IgD-negative memory B cell (primary cell): ENCODE data around the gene MACF1. TPM values are rescaled to one million over a fixed set of nuclear protein-coding genes. Genes with fewer than 3 reads are reported as not detected.
A peak's percentile ranks its signal among the peaks of the same experiment; 100 is the strongest.
"Not testable (repeated sequence)": the region's sequence is repeated elsewhere in the genome, so short reads cannot be mapped to it uniquely, and the experiment has no call there.

Experiments used
- H3K27ac Mint-ChIP-seq, 3 donors: one replicate each; pipeline ENCODE4 v1.8.0; 2020 to 2022; ENCODE audit warnings: mild to moderate bottlenecking in 3 of 3, mixed read lengths in 3 of 3, moderate library complexity in 1 of 3
- H3K27me3 Mint-ChIP-seq: one replicate; pipeline ENCODE4 v1.8.0; 2021; ENCODE audit warnings: mixed read lengths
- H3K36me3 Mint-ChIP-seq: one replicate; pipeline ENCODE4 v1.8.0; 2020; ENCODE audit warnings: mild to moderate bottlenecking, mixed read lengths
- H3K4me1 Mint-ChIP-seq, 3 donors: one replicate each; pipeline ENCODE4 v1.8.0; 2020 to 2022; ENCODE audit warnings: mixed read lengths in 3 of 3, mild to moderate bottlenecking in 1 of 3
- H3K4me3 Mint-ChIP-seq, 4 donors: one replicate each; pipeline ENCODE4 v1.8.0; 2020 to 2022; ENCODE audit warnings: mild to moderate bottlenecking in 4 of 4, mixed read lengths in 4 of 4, moderate library complexity in 3 of 4
- H3K9me3 Mint-ChIP-seq, 3 donors: one replicate each; pipeline ENCODE4 v1.8.0; 2020 to 2021; ENCODE audit warnings: mixed read lengths in 3 of 3, mild to moderate bottlenecking in 1 of 3
- polyA plus RNA-seq: library from polyadenylated mRNA; unstranded; fragments of 300-500 nt; fragmentation: Illumina TruSeq; gene quantifications from one replicate; pipeline ENCODE4 v1.2.3, GENCODE V29; 2021

MACF1 gene
- polyA plus RNA-seq, 1 donor from 2014 or later: 51.2 TPM

DNA sequence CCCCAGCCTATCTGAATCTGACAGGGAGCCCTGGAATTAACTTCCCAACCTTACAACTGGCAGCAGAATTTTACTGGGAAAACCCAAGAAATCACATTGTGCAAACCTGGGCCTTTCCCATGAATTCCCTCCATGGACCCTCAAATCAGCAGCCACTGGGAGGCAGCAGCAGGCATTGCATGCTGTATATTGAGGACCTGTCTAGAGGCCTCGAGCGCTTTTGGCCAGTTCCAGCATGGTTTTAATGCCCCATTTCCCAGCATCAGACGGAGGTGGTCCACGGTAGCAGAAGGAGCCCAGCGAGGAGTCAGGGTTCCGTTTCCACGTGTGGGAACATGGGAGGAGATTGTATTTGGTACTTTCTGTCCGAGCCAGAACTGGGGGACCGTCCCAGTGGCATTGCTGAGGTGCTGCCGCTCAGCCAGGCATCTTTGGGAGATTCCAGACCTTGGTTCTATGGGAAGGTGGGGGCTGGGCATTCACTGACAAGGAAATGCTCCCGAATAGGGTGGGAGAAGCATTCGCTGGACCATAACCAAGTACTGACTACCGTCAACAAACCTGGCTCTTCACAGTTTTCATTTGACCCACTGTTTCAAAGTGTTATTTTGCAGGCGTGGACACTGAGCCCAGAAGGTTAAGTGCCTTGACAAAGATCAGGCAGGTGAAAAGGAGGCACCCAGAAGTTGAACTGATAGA is 302.9 kb downstream of the MACF1 start:
- Mint-ChIP-seq H3K27ac (peak overlapping the region in 1 of 3 donors; percentile 67), H3K9me3 (no peaks in the 10 kb centered on the region), H3K4me3 (peak overlapping the region in 1 of 4 donors; percentile 25), H3K36me3 (no peaks in the 10 kb centered on the region), H3K27me3 (no peaks in the 10 kb centered on the region), H3K4me1 (peaks cover 11 to 18% (median 12%) of the 10 kb centered on the region in 3 donors)

DNA sequence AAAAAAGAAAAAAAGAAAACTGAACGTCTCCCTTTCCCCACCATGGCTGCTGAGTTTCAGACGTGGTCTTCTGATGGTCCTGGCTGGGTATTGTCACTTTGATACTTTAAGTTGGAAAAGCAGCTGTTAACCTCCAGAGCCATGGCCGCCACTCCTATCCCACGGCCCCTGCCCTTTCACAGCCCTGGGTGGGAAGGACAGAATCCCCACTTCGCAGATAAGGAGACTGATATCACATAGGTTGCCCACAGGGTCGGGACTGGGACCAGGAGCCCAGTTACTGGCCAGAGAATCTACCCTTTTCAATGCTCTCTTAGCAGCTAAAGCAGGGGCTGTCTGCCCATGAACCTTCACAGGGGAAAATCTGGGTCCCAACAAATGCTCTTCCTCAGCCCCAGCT is 303.8 kb downstream of the MACF1 start:
- Mint-ChIP-seq H3K4me3 (no peak overlapping the region), H3K27me3 (no peaks in the 10 kb centered on the region), H3K4me1 (peaks cover 11 to 18% (median 12%) of the 10 kb centered on the region in 3 donors), H3K27ac (no peak overlapping the region), H3K36me3 (no peaks in the 10 kb centered on the region), H3K9me3 (no peaks in the 10 kb centered on the region)

DNA sequence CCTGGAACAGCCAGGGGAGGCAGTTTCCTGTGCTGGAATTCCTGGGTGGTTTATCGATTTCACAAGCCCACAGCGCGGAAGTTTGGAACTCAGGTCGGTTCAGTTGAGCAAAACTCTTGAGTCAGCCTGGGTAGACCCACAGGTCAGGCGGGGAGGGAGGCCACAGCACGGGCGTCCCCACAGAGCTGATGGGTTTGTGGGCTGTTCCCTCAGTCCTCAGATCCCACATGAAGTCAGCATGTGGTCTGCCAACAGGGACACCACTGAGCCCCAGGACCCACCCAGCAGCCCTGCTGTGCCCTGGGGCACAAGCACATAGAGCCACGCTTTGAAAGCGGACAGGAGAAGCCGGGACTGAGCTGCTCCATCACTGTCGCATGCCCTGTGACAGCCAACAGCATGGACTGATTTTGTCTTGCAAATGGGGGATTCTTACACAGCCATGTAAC is 304.4 kb downstream of the MACF1 start:
- H3K27ac Mint-ChIP-seq: peak overlapping the region in 1 of 3 donors; percentile 59

DNA sequence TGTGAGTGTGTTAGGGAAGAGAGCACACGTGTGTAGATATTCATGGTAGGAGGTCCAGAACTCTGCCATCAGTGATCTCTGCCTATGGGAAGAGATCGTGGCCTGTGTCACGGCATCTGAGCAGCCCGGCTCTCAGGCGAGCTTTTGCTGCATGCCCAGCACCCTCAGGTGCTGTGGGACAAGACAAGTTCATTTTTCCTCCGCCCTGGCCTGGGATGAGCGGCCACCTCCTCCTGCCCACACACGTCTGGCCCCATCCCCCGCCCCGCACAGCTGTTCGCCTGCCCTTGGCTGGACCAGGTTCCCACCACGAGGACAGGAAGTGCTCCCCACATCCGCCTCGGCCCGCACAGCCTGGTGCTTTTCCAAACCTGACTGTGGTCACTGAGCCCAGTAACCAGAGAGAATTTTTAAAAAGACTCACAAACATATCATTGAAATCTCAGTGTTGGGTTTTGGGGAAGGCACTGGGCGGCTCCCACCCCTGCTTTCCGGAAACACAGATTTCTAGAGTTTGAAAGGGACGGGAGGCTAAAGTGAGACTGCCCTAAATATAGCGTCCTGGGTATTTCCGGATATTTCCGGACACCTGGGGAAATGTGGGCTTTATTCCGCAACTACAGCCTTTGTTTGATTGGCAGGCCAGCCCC is 305.0 kb downstream of the MACF1 start:
- H3K27ac Mint-ChIP-seq: peak overlapping the region in 2 of 3 donors; percentile 10 to 59
- peaks cover 11 to 18% (median 12%) of the 10 kb centered on the region in 3 donors for H3K4me1 Mint-ChIP-seq
- peak overlapping the region; percentile 61 to 91 (median 80) for H3K4me3 Mint-ChIP-seq
- no peaks in the 10 kb centered on the region for H3K36me3 Mint-ChIP-seq
- H3K27me3 Mint-ChIP-seq: no peaks in the 10 kb centered on the region
- no peaks in the 10 kb centered on the region for H3K9me3 Mint-ChIP-seq

More for the DNA sequence above, 304.4 kb downstream of the MACF1 start:
- Mint-ChIP-seq H3K27me3 (no peaks in the 10 kb centered on the region), H3K4me3 (peak overlapping the region; percentile 61 to 91 (median 80)), H3K9me3 (no peaks in the 10 kb centered on the region), H3K4me1 (peaks cover 11 to 18% (median 12%) of the 10 kb centered on the region in 3 donors), H3K36me3 (no peaks in the 10 kb centered on the region)

DNA sequence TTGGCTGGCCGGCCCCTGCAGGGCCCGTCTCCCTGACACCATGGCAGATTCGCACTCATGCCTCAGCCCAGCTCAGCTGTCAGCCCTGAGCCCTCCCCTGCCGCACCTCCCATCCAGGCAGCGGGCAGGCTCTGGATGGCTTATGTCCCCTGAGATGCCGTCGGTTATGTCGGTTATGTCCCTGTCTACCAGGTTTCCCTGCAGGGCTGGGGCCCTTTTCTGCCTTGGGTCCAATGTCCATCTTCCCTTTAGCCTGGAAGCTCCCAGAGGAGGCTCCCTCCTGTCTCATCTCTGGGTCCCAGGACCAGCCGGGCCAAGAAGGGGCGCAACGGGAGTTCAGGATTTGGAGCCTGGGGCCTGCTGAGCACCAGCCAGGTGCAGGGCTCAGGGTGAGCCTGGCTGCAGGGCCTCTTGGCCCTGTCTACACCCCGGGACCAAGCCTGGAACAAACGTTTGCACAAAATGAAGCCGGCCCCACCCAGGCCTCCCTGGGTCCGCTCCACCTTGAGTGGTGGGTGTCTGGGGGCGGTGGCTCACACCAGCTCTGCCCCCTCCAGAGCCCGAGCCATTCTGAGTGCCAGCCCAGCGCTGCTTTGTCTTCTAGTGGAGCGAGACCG is 306.2 kb downstream of the MACF1 start:
- not testable (repeated sequence) for H3K9me3 Mint-ChIP-seq, H3K4me3 Mint-ChIP-seq, H3K27me3 Mint-ChIP-seq, H3K27ac Mint-ChIP-seq, H3K36me3 Mint-ChIP-seq
- peaks cover 11 to 18% (median 12%) of the 10 kb centered on the region in 3 donors for H3K4me1 Mint-ChIP-seq

DNA sequence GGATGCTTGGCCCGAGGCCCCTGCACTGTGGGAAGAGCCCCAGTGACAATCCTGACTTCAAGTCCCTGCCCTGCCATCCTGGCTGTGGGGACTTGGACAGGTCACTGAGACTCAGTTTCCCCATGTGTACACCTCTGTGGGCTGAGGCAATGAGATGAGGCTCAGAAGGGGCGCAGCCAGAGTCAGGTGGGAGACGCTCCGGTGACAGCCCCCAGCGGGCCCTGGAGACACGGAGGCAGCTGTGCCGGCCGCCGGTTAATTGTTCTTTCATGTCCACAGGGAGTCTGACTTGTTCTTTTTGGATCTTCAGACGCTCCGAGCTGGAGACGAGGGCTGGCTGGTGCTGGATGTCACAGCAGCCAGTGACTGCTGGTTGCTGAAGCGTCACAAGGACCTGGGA is 307.0 kb downstream of the MACF1 start:
- H3K4me1 Mint-ChIP-seq: peaks cover 11 to 18% (median 12%) of the 10 kb centered on the region in 3 donors
- not testable (repeated sequence) for H3K4me3 Mint-ChIP-seq, H3K27me3 Mint-ChIP-seq, H3K27ac Mint-ChIP-seq, H3K36me3 Mint-ChIP-seq, H3K9me3 Mint-ChIP-seq

DNA sequence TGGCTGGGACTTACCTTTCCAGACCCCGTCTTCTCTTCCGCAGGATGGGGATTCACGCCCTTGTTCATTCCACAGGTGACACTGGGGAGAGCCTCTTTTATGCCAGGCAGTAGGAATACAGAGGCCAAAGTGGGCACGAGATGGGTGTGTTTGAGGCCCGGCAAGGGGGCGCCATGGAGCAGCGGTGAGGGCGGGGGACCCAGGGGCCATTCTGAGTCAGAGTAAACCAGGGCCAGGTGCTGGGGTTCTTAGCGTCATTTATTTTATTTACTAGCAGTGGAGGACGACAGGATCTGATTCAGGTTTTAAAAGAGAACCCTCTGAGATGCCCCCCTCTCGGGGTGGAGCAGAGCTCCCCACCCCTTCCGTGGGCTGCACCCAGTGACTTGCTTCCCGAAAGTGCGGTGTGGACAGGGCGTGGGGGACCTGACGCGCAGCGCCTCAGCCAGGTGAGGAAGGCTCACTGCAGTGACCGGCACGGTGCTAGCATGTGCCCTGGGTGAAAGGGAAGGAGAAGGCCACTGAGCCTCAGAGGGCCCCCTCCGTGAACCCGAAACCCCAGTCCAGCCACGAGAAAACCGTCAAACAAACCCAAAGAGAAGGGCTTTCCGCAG is 307.8 kb downstream of the MACF1 start:
- not testable (repeated sequence) for H3K9me3 Mint-ChIP-seq, H3K27ac Mint-ChIP-seq, H3K4me3 Mint-ChIP-seq, H3K36me3 Mint-ChIP-seq, H3K27me3 Mint-ChIP-seq
- H3K4me1 Mint-ChIP-seq: peaks cover 11 to 14% (median 11%) of the 10 kb centered on the region in 3 donors

DNA sequence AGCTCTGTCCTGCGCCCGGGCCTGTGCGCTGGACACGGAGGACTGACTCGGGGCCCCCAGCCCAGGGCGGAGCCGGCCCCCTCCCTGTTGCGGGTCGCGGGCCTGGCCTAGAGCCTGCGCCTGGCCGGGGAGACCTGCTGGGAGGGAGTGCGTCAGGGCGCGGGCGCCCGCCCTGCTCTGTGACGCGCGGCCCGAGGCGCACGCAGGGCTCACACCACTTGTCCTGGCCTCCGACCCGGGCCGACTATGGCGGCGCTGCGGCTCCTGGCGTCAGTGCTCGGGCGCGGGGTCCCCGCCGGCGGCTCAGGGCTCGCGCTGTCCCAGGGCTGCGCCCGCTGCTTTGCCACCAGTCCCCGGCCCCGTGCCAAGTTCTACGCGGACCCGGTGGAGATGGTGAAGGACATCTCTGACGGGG is 310.2 kb downstream of the MACF1 start:
- not testable (repeated sequence) for H3K4me3 Mint-ChIP-seq, H3K36me3 Mint-ChIP-seq, H3K9me3 Mint-ChIP-seq

DNA sequence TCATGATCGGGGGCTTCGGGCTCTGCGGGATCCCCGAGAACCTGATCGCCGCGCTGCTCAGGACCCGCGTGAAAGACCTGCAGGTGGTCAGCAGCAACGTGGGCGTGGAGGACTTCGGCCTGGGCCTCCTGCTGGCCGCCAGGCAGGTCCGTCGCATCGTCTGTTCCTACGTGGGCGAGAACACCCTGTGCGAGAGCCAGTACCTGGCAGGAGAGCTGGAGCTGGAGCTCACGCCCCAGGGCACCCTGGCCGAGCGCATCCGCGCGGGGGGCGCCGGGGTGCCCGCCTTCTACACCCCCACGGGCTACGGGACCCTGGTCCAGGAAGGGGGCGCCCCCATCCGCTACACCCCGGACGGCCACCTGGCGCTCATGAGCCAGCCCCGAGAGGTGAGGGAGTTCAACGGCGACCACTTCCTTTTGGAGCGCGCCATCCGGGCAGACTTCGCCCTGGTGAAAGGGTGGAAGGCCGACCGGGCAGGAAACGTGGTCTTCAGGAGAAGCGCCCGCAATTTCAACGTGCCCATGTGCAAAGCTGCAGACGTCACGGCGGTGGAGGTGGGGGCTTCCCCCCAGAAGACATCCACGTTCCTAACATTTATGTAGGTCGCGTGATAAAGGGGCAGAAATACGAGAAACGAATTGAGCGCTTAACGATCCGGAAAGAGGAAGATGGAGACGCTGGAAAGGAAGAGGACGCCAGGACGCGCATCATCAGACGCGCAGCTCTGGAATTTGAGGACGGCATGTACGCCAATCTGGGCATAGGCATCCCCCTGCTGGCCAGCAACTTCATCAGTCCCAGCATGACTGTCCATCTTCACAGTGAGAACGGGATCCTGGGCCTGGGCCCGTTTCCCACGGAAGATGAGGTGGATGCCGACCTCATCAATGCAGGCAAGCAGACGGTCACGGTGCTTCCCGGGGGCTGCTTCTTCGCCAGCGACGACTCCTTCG is 310.9 kb downstream of the MACF1 start:
- H3K36me3 Mint-ChIP-seq, H3K4me1 Mint-ChIP-seq, H3K27ac Mint-ChIP-seq, H3K9me3 Mint-ChIP-seq, H3K27me3 Mint-ChIP-seq: not testable (repeated sequence)
- peak overlapping the region in 1 of 4 donors; percentile 59 for H3K4me3 Mint-ChIP-seq

More for the DNA sequence above, 310.2 kb downstream of the MACF1 start:
- H3K27me3 Mint-ChIP-seq, H3K27ac Mint-ChIP-seq, H3K4me1 Mint-ChIP-seq: not testable (repeated sequence)

DNA sequence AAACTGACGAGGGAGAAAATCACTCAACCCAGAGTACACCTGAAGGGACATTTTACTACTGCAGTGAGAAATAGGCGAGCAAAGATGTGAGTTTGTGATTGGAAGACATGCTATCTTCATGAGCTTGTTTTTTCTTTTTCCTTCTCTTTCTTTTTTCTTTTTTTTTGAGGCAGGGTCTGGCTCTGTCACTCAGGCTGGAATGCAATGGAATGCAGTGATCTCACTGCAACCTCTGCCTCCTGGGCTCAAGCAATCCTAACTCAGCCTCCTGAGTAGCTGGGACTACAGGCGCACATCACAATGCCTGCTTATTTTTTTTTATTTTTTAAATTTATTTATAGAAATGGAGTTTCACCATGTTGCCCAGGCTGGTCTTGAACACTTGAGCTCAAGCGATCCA is 312.3 kb downstream of the MACF1 start:
- H3K27me3 Mint-ChIP-seq, H3K27ac Mint-ChIP-seq, H3K36me3 Mint-ChIP-seq, H3K4me1 Mint-ChIP-seq, H3K9me3 Mint-ChIP-seq, H3K4me3 Mint-ChIP-seq: not testable (repeated sequence)

DNA sequence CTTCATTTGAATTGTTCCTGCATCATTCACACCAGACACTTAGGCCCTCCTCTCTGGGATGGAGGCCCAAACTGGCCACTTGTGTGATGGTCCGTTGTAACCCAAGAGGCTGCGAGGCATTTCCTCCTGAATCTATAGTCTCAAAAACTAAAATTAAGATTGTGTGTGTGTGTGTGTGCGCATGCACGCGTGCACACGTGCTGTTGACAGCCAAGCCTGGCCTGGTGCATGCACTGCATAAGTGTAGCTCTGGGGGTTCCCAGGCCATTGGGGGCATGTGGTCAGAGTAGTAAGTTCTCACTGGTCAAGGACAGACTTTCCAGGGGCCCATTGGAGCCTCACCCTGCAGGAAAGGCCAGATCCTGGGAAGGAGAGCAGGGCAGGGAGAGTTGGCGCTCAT is 313.4 kb downstream of the MACF1 start:
- H3K4me3 Mint-ChIP-seq, H3K27me3 Mint-ChIP-seq, H3K36me3 Mint-ChIP-seq, H3K9me3 Mint-ChIP-seq, H3K27ac Mint-ChIP-seq, H3K4me1 Mint-ChIP-seq: not testable (repeated sequence)

DNA sequence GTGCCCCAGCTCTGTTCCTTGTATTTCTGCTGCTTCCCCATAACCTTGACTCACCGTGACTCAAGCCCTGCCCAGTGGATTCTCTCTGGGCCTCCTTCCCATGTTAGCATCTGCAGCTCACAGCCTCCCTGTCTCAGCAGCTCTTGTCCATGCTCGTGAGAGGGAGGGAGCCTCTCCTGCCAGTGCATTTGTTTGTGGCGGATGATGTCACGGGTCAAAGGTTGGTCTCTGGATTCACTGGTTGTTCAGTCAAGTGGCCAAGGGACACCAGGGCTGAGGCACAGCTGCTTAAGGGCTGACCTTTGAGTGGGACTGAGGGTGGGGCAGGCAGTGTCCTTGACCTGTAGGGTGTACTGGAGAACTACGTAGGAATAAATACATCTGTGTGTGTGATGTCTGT is 314.9 kb downstream of the MACF1 start:
- not testable (repeated sequence) for H3K4me3 Mint-ChIP-seq, H3K36me3 Mint-ChIP-seq, H3K9me3 Mint-ChIP-seq, H3K4me1 Mint-ChIP-seq, H3K27me3 Mint-ChIP-seq, H3K27ac Mint-ChIP-seq

DNA sequence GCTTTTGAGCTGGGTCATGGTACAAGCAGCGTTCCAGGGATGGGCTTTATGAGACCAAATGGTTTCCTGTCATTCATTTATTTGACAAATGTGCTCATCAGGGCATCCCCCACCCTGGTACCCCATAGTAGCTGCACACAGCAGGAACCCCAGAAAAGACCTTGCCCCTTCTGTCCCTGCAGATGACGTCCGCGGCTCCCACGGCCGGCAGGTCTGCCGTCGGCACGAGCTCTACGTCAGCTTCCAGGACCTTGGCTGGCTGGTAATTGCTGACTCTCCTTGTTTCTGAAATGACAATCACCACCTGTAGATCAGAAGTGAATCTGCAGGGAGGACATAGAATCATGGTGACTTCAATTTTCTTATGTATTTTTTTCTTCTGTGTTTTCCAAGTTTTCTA is 317.7 kb downstream of the MACF1 start:
- not testable (repeated sequence) for H3K9me3 Mint-ChIP-seq, H3K36me3 Mint-ChIP-seq, H3K27me3 Mint-ChIP-seq, H3K4me3 Mint-ChIP-seq, H3K27ac Mint-ChIP-seq
- H3K4me1 Mint-ChIP-seq: peaks cover 16 to 20% (median 20%) of the 10 kb centered on the region in 3 donors

DNA sequence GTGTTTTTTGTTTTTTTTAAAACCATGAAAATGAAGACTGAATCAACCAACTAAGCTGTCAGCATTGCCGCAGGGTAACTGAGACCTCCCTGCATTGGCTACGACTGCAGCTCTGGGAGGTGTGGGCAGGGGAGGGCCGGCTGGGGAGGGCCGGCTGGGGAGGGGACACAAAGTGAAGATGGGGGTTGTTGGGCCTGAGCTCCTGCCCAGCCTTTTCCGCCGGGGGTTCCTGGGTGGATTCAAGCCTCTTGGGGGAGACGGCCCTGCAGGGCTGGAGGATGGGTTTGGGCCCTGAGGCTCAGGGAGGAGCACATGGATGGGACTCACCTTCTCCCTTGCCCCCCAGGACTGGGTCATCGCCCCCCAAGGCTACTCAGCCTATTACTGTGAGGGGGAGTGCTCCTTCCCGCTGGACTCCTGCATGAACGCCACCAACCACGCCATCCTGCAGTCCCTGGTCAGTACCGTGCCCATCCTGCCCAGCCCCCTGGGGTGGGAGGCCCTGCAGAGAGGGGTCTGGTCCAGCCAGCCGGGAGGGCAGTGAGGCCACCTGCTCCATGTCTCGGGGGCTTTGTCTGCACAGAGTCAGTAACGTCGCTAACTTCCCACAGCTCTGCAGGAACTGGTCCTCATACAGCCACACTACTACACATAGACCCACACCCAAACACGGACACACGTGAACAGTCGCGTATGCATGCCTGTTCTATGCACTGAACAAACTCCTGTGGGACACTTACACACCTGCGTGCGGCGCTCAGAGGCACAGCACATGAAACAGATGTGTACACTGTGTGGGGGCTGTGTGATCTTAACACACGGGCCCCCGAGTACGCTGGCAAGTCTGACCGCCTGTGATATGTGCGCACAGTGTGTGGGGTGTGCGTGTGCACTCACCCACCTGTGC is 318.4 kb downstream of the MACF1 start:
- Mint-ChIP-seq H3K4me1 (peaks cover 16 to 22% (median 20%) of the 10 kb centered on the region in 3 donors), H3K9me3 (no peaks in the 10 kb centered on the region), H3K27ac (no peak overlapping the region), H3K36me3 (no peaks in the 10 kb centered on the region), H3K4me3 (no peak overlapping the region), H3K27me3 (no peaks in the 10 kb centered on the region)
